Upper lobe of left lung (tissue), 4 donors: Measurements from ENCODE around the gene BPIFB4.

Experiments
- EP300 ChIP-seq, 4 donors: sonication (generic); formaldehyde crosslinking; IDR thresholded peaks; one replicate each; pipeline ENCODE4 v1.5.1; 2017; ENCODE audit warnings: antibody characterized with exemption in 4 of 4, control low read depth in 2 of 4
- POLR2A ChIP-seq, 4 donors: fragments of 450-650 bp; IDR thresholded peaks; one replicate each; pipeline ENCODE4 v1.5.1; 2016 to 2017; ENCODE audit warnings: antibody characterized with exemption in 4 of 4, mild to moderate bottlenecking in 2 of 4
- POLR2AphosphoS5 ChIP-seq, 2 donors: sonication (generic); formaldehyde crosslinking; IDR thresholded peaks; one replicate each; pipeline ENCODE4 v1.5.1; 2017; ENCODE audit warnings: antibody characterized with exemption in 2 of 2
- TF ChIP-seq, protein P1 (sequence below), 6 experiments: fragments of 450-650 bp in 4 of 6; fragments of 200-600 bp in 2 of 6; sonication (generic) in 2 of 6; IDR thresholded peaks; one replicate each; pipeline ENCODE4 v1.5.1; 2016 to 2019; ENCODE audit warnings: antibody characterized with exemption in 6 of 6

DNA sequence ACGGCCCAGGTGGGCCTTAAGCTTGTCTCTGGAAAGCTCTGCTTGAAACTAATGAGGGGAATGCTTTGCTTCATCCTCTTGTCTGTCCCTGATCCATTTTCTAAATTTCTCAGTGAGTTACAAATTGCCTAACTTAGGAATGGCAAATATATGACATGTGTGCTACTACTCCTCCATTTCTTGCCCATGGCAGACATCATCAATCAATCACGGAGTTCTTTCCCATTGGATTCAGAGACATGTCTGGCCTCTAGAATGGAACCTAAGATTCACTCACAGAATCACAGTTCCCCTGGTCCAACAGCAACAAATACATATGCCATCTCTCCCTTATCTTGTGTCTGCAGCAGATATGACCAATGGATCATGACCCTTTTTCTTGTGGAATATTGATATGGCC is 6.6 kb upstream of the BPIFB4 start:
- TF ChIP-seq, protein P1, sequence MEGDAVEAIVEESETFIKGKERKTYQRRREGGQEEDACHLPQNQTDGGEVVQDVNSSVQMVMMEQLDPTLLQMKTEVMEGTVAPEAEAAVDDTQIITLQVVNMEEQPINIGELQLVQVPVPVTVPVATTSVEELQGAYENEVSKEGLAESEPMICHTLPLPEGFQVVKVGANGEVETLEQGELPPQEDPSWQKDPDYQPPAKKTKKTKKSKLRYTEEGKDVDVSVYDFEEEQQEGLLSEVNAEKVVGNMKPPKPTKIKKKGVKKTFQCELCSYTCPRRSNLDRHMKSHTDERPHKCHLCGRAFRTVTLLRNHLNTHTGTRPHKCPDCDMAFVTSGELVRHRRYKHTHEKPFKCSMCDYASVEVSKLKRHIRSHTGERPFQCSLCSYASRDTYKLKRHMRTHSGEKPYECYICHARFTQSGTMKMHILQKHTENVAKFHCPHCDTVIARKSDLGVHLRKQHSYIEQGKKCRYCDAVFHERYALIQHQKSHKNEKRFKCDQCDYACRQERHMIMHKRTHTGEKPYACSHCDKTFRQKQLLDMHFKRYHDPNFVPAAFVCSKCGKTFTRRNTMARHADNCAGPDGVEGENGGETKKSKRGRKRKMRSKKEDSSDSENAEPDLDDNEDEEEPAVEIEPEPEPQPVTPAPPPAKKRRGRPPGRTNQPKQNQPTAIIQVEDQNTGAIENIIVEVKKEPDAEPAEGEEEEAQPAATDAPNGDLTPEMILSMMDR (IDR thresholded peaks at IDR 0.05) = no peak
- no peak for TF ChIP-seq POLR2A (IDR thresholded peaks at IDR 0.05)
- TF ChIP-seq EP300 (IDR thresholded peaks at IDR 0.05) = no peak
- no peak for TF ChIP-seq POLR2AphosphoS5 (IDR thresholded peaks at IDR 0.05)
